K562 (cell line): ENCODE results near the gene ITGA11. TPM values are rescaled to one million over a fixed set of nuclear protein-coding genes. Genes with fewer than 3 reads are reported as not detected.

Experiments used
- ATAC-seq: fragments of 200-7000 bp; cut with Tn5 transposase; 3 replicates; pipeline ENCODE4 v1.9.1; 2020; ENCODE audit warnings: moderate library complexity
- BruUV-seq: library from RNA; stranded (reverse); fragments of 400-500 nt; replicated peaks from 2 replicates; lab custom pipeline; 2021; lab: Mats Ljungman, UMichigan
- CTCF ChIA-PET: fragments of 300-600 bp; formaldehyde crosslinking; extraction: SDS; loops from one replicate; lab custom pipeline; 2021; ENCODE audit warnings: low intra/inter-chr PET ratio; lab: Yijun Ruan, JAX
- POLR2A ChIA-PET: fragments of 300-600, 350-650 bp; sonication (Branson Sonifier 250); formaldehyde crosslinking; extraction: SDS; loops from one replicate; lab custom pipeline; 2021; ENCODE audit warnings: antibody characterized with exemption, inconsistent platforms; lab: Yijun Ruan, JAX
- DNase-seq, 4 experiments: peaks; one replicate each; pipeline versions ENCODE4 v3.0.0 to v3.0.0-alpha.2; 2011 to 2018; ENCODE audit warnings: low spot score in 3 of 4, mixed read lengths in 3 of 4; ENCODE audit errors: extremely low read depth in 1 of 4
- FAIRE-seq: peaks from 2 replicates; lab custom pipeline; 2011; peaks lifted over from hg19 to GRCh38; lab: Jason Lieb, UNC
- H2AFZ ChIP-seq: 2 replicates; pipeline ENCODE4 v1.6.0; 2011; ENCODE audit warnings: low read depth, low read length, control low read depth, inconsistent platforms
- H3K27ac ChIP-seq: fragments of 200-600 bp; 3 replicates; pipeline ENCODE4 v1.8.0; 2011; ENCODE audit warnings: low read depth, mild to moderate bottlenecking, control low read depth, inconsistent platforms, low read length, moderate library complexity, mixed read lengths; ENCODE audit errors: extremely low read depth
- H3K27me3 ChIP-seq, 2 experiments: fragments of 300-600 bp in 1 of 2; 2 replicates in 1 of 2; 3 replicates in 1 of 2; pipeline versions ENCODE4 v1.6.0 to v1.8.0; 2011; ENCODE audit warnings: inconsistent platforms in 2 of 2, low read length in 2 of 2, mild to moderate bottlenecking in 1 of 2, mixed read lengths in 1 of 2, moderate library complexity in 1 of 2; ENCODE audit not compliant: control insufficient read depth in 2 of 2, insufficient read depth in 2 of 2
- H3K36me3 ChIP-seq: fragments of 300-600 bp; 3 replicates; pipeline ENCODE4 v1.8.0; 2011; ENCODE audit warnings: mild to moderate bottlenecking, low read length, inconsistent platforms; ENCODE audit not compliant: control insufficient read depth, insufficient read depth
- H3K4me1 ChIP-seq, 2 experiments: fragments of 200-600 bp in 1 of 2; replicated peaks in 1 of 2; 2 replicates in 1 of 2; 3 replicates in 1 of 2; pipeline versions ENCODE4 v1.5.1 to v1.8.0; 2011; ENCODE audit warnings: inconsistent platforms in 2 of 2, low read length in 2 of 2, mild to moderate bottlenecking in 1 of 2, mixed read lengths in 1 of 2, moderate library complexity in 1 of 2; ENCODE audit not compliant: control insufficient read depth in 2 of 2, insufficient read depth in 2 of 2
- H3K4me2 ChIP-seq: 2 replicates; pipeline ENCODE4 v1.6.1; 2011; ENCODE audit warnings: low read length, control low read depth, inconsistent platforms, mixed read lengths; ENCODE audit not compliant: insufficient read depth
- H3K4me3 ChIP-seq: fragments of 200-600 bp; sonication (generic), shearing (Covaris generic); 2 replicates; pipeline ENCODE4 v1.5.1; 2016; ENCODE audit warnings: control low read depth, inconsistent platforms
- H3K79me2 ChIP-seq: fragments of 200-600 bp; 3 replicates; pipeline ENCODE4 v1.8.0; 2011; ENCODE audit warnings: low read length, inconsistent platforms; ENCODE audit not compliant: control insufficient read depth, insufficient read depth
- H3K9ac ChIP-seq, 2 experiments: 2 replicates each; pipeline versions ENCODE4 v1.6.0 to v1.6.1; 2011; ENCODE audit warnings: low read depth in 2 of 2, low read length in 2 of 2, control low read depth in 1 of 2, inconsistent platforms in 1 of 2, mild to moderate bottlenecking in 1 of 2, mixed read lengths in 1 of 2; ENCODE audit not compliant: insufficient read depth in 1 of 2
- H3K9me1 ChIP-seq: one replicate; pipeline ENCODE4 v1.6.0; 2011; ENCODE audit warnings: inconsistent platforms, mild to moderate bottlenecking, low read length, moderate library complexity; ENCODE audit not compliant: control insufficient read depth, insufficient read depth
- H3K9me3 ChIP-seq: replicated peaks from 2 replicates; pipeline ENCODE4 v1.5.1; 2011; ENCODE audit warnings: low read depth, low read length, inconsistent platforms; ENCODE audit not compliant: control insufficient read depth, insufficient read depth
- H4K20me1 ChIP-seq: replicated peaks from 2 replicates; pipeline ENCODE4 v1.6.1; 2011; ENCODE audit warnings: low read length, inconsistent platforms, mixed read lengths; ENCODE audit not compliant: control insufficient read depth, insufficient read depth
- ARID2 ChIP-seq: fragments of 450-650 bp; IDR thresholded peaks from 2 replicates; pipeline ENCODE4 v1.6.1; 2017; ENCODE audit warnings: antibody characterized with exemption, mild to moderate bottlenecking
- ARNT ChIP-seq, 2 experiments: fragments of 450-650 bp; IDR thresholded peaks; 2 replicates each; pipeline ENCODE4 v1.6.1; 2016; ENCODE audit warnings: mild to moderate bottlenecking in 1 of 2
- ELK3 ChIP-seq: fragments of 450-650 bp; formaldehyde crosslinking; IDR thresholded peaks from 2 replicates; pipeline ENCODE4 v1.4.0; 2020; ENCODE audit warnings: mild to moderate bottlenecking
- FOSL1 ChIP-seq: fragments of 200-800 bp; sonication (Bioruptor generic); conservative IDR thresholded peaks from 2 replicates; pipeline ENCODE4 v1.6.1; 2016; ENCODE audit warnings: missing genetic modification characterization, missing compliant biosample characterization
- GATA2 ChIP-seq: sonication (generic); formaldehyde crosslinking; IDR thresholded peaks from 2 replicates; pipeline ENCODE4 v1.4.0; 2020; ENCODE audit warnings: mild to moderate bottlenecking, missing genetic modification reagents
- GTF2F1 ChIP-seq: IDR thresholded peaks from 2 replicates; pipeline ENCODE4 v1.6.1; 2011; ENCODE audit warnings: low read depth, low read length, improper control_type of control experiment
- HCFC1 ChIP-seq: IDR thresholded peaks from 2 replicates; pipeline ENCODE4 v1.6.1; 2012; ENCODE audit warnings: low read depth, low read length, improper control_type of control experiment
- HINFP ChIP-seq: fragments of 450-650 bp; conservative IDR thresholded peaks from 2 replicates; pipeline ENCODE4 v1.6.1; 2016; ENCODE audit warnings: missing genetic modification characterization, low read depth, mild to moderate bottlenecking, control low read depth, missing compliant biosample characterization
- HOXB6 ChIP-seq: fragments of 250-450 bp; sonication (Bioruptor Pico); IDR thresholded peaks from 2 replicates; pipeline ENCODE4 v1.5.1; 2022; ENCODE audit warnings: mild to moderate bottlenecking, borderline replicate concordance
- MAFF ChIP-seq: IDR thresholded peaks from 2 replicates; pipeline ENCODE4 v1.6.1; 2012; ENCODE audit warnings: low read length, improper control_type of control experiment
- MAFK ChIP-seq: IDR thresholded peaks from 2 replicates; pipeline ENCODE4 v1.6.1; 2011; ENCODE audit warnings: low read length, improper control_type of control experiment
- MCM7 ChIP-seq, 2 experiments: fragments of 450-650 bp; IDR thresholded peaks; 2 replicates each; pipeline ENCODE4 v1.6.1; 2016 to 2018
- RBM25 ChIP-seq: fragments of 200-400 bp; formaldehyde crosslinking; IDR thresholded peaks from 2 replicates; pipeline ENCODE4 v1.6.1; 2018; ENCODE audit warnings: low read length, low read depth, moderate library complexity; ENCODE audit not compliant: severe bottlenecking
- RHOXF2B ChIP-seq: fragments of 250-450 bp; sonication (Bioruptor Pico); conservative IDR thresholded peaks from 2 replicates; pipeline ENCODE4 v1.5.1; 2021
- SAFB2 ChIP-seq: fragments of 200-400 bp; formaldehyde crosslinking; IDR thresholded peaks from 2 replicates; pipeline ENCODE4 v1.6.1; 2018; ENCODE audit warnings: borderline replicate concordance, low read length, low read depth, moderate library complexity; ENCODE audit not compliant: severe bottlenecking
- SMAD2 ChIP-seq: fragments of 150-350 bp; IDR thresholded peaks from 2 replicates; pipeline ENCODE4 v1.6.1; 2014; ENCODE audit warnings: low read depth, mild to moderate bottlenecking, low read length
- SMARCA4 ChIP-seq: fragments of 450-650 bp; IDR thresholded peaks from 2 replicates; pipeline ENCODE4 v1.6.1; 2016
- SMARCB1 ChIP-seq: IDR thresholded peaks from 2 replicates; pipeline ENCODE4 v1.6.1; 2011; ENCODE audit warnings: improper control_type of control experiment, low read depth; ENCODE audit not compliant: insufficient read length
- SMARCE1 ChIP-seq: fragments of 450-650 bp; IDR thresholded peaks from 2 replicates; pipeline ENCODE4 v1.7.1; 2016; ENCODE audit warnings: mild to moderate bottlenecking
- ZNF12 ChIP-seq: sonication (generic); formaldehyde crosslinking; IDR thresholded peaks from 2 replicates; pipeline ENCODE4 v1.4.0; 2020; ENCODE audit warnings: mild to moderate bottlenecking, missing genetic modification reagents
- ZNF134 ChIP-seq: fragments of 250-450 bp; sonication (Bioruptor Pico); conservative IDR thresholded peaks from 2 replicates; pipeline ENCODE4 v1.4.0; 2020
- ZNF165 ChIP-seq: fragments of 250-450 bp; sonication (Bioruptor Pico); IDR thresholded peaks from 2 replicates; pipeline ENCODE4 v1.4.0; 2020; ENCODE audit warnings: borderline replicate concordance
- ZNF184 ChIP-seq: sonication (generic); formaldehyde crosslinking; IDR thresholded peaks from 2 replicates; pipeline ENCODE4 v1.5.0; 2020; ENCODE audit warnings: missing genetic modification reagents
- WGBS: fragments of 100-300 bp; shearing (Covaris generic); methylation state at CpG from one replicate; pipeline ENCODE4 v1.1.6; 2016; ENCODE audit warnings: low coverage, mixed read lengths; ENCODE audit not compliant: insufficient coverage; ENCODE audit errors: missing lambda C conversion rate; 5-methylcytosine and 5-hydroxymethylcytosine counted together
- in situ Hi-C: fragments of 300-500 bp; cut with MboI; formaldehyde crosslinking; loops from 4 replicates; pipeline ENCODE4 v1.15.0; 2018; ENCODE audit warnings: inconsistent platforms, mixed read lengths
- intact Hi-C: fragments of 100-400 bp; cut with micrococcal nuclease; formaldehyde crosslinking; loops from 2 replicates; pipeline ENCODE4 v1.14.2; 2022
- polyA plus RNA-seq, 8 experiments: library from polyadenylated mRNA; depleted of rRNA in 4 of 8; stranded (reverse) in 5 of 8; unstranded in 3 of 8; fragments of >200 nt; fragmentation: Nextera tagmentation in 2 of 8; fragmentation: Illumina TruSeq in 1 of 8; extraction: Ambion mirVana in 2 of 8; extraction: Trizol in 1 of 8; gene quantifications; 2 replicates each; pipeline versions ENCODE4 v1.2.1 to v1.2.3, GENCODE V29; 2011 to 2014; ENCODE audit warnings: inconsistent platforms in 1 of 8, missing spikeins in 1 of 8
- total RNA-seq, 7 experiments: library from RNA; depleted of rRNA in 6 of 7; stranded (reverse); fragments of >200 nt in 6 of 7; fragmentation: Illumina TruSeq in 2 of 7; extraction: Trizol in 2 of 7; gene quantifications; 2 replicates each; pipeline versions ENCODE4 v1.2.1 to v1.2.3, GENCODE V29; 2011 to 2021; ENCODE audit warnings: low replicate concordance in 1 of 7

ITGA11 gene
- total and polyA plus RNA-seq, 9 of the 15 experiments (the other 6 are each of a cell fraction or from before 2014, with no cell fraction given) = 0.01 TPM; not detected in 8

GRCh38 chr15:68400066-68400456 is 31.9 kb downstream of the ITGA11 start:
- Histone ChIP-seq H2AFZ (0 out of 2 replicates have a peak overlapping the region, but pooled peaks have one; percentile 0), H3K9ac (no peak overlapping the region), H4K20me1 (no peaks in the 10 kb centered on the region), H3K9me1 (no peaks in the 10 kb centered on the region), H3K27me3 (no peaks in the 10 kb centered on the region), H3K4me3 (no peak overlapping the region), H3K27ac (no peak overlapping the region), H3K36me3 (no peaks in the 10 kb centered on the region), H3K4me1 (peaks cover 0 to 4% of the 10 kb centered on the region in 2 experiments; a peak in 2 of 5 replicates), H3K79me2 (no peaks in the 10 kb centered on the region), H3K4me2 (no peak overlapping the region), H3K9me3 (no peaks in the 10 kb centered on the region)
- POLR2A ChIA-PET = interaction anchor here (0.7 kb wide), 1 partner anchor 13 kb away, joined by 3 read pairs; no protein-coding TSS in a partner anchor
- no TSS peak for BruUV-seq
- in situ Hi-C loops = loop anchor here (5.0 kb wide), 1 partner anchor 747 kb away; no protein-coding TSS in a partner anchor
- no peak for ATAC-seq
- intact Hi-C loops = no loop called here
- CTCF ChIA-PET = no interaction called here
- peak; percentile 74 for FAIRE-seq
- WGBS = 0% methylated on average over 1 of the region's 1 CpG
- DNase-seq = no peak
- TF ChIP-seq ZNF165 (CRISPR knock-in tag) = no peak
- TF ChIP-seq SMARCB1 = no peak
- no peak for TF ChIP-seq ZNF134 (CRISPR knock-in tag)
- TF ChIP-seq MAFF = peak; percentile 65; the same call in 1 of the 2 replicates
- TF ChIP-seq GTF2F1 = no peak
- no peak for TF ChIP-seq ELK3
- TF ChIP-seq ZNF12 (CRISPR knock-in tag) = no peak
- peak; percentile 44; the same call in 1 of the 2 replicates for TF ChIP-seq MAFK
- TF ChIP-seq FOSL1 (tag) = peak; percentile 90
- TF ChIP-seq RBM25 = no peak
- TF ChIP-seq MCM7 (IDR thresholded peaks at IDR 0.05) = no peak
- TF ChIP-seq SMAD2 = no peak
- TF ChIP-seq SAFB2 = no peak
- no peak for TF ChIP-seq ARNT (IDR thresholded peaks at IDR 0.05)
- TF ChIP-seq HCFC1 = no peak
- TF ChIP-seq GATA2 (CRISPR knock-in tag) = no peak
- no peak for TF ChIP-seq ARID2
- no peak for TF ChIP-seq HINFP (tag)
- TF ChIP-seq SMARCE1 = peak; percentile 42; the same call in 1 of the 2 replicates
- no peak for TF ChIP-seq RHOXF2B (CRISPR knock-in tag)
- peak; percentile 57; the same call in 1 of the 2 replicates for TF ChIP-seq SMARCA4
- no peak for TF ChIP-seq ZNF184 (CRISPR knock-in tag)
- no peak for TF ChIP-seq HOXB6
